K562 (cell line): ENCODE measurements around the gene TMX4.

ENCODE experiments used
- CBFA2T3 ChIP-seq: fragments of 450-650 bp; IDR thresholded peaks from 2 replicates; pipeline ENCODE4 v1.6.1; 2017
- EZH2 ChIP-seq: IDR thresholded peaks from 2 replicates; pipeline ENCODE4 v1.6.1; 2012; ENCODE audit warnings: low read depth, mild to moderate bottlenecking, inconsistent platforms, low read length, borderline replicate concordance
- NRF1 ChIP-seq, 2 experiments: fragments of 450-650 bp; IDR thresholded peaks in 1 of 2; conservative IDR thresholded peaks in 1 of 2; 2 replicates each; pipeline ENCODE4 v1.6.1; 2014; ENCODE audit warnings: mild to moderate bottlenecking in 2 of 2
- SAP30 ChIP-seq: fragments of 200-600 bp; sonication (generic); IDR thresholded peaks from 2 replicates; pipeline ENCODE4 v1.6.1; 2012; ENCODE audit warnings: borderline replicate concordance, low read depth, mild to moderate bottlenecking, moderate library complexity, low read length, control low read depth, inconsistent platforms; ENCODE audit not compliant: insufficient read depth, poor library complexity, severe bottlenecking
- USF2 ChIP-seq: sonication (generic); formaldehyde crosslinking; IDR thresholded peaks from 2 replicates; pipeline ENCODE4 v1.5.0; 2020; ENCODE audit warnings: missing genetic modification reagents
- ZNF512 ChIP-seq: IDR thresholded peaks from 2 replicates; pipeline ENCODE4 v1.6.1; 2016; ENCODE audit warnings: missing genetic modification characterization, missing compliant biosample characterization

GRCh38 chr20:7981374-7981773 lies 38.2 kb downstream of the TMX4 start:
- no peak for TF ChIP-seq EZH2
- TF ChIP-seq SAP30 = no peak
- no peak for TF ChIP-seq USF2 (CRISPR knock-in tag)
- TF ChIP-seq NRF1 (conservative IDR thresholded peaks at IDR 0.05 in 1 of 2, IDR thresholded peaks at IDR 0.05 in 1 of 2) = no peak
- no peak for TF ChIP-seq CBFA2T3
- no peak for TF ChIP-seq ZNF512 (tag)
